Measurements from ENCODE around the gene EIF2D.

DNA sequence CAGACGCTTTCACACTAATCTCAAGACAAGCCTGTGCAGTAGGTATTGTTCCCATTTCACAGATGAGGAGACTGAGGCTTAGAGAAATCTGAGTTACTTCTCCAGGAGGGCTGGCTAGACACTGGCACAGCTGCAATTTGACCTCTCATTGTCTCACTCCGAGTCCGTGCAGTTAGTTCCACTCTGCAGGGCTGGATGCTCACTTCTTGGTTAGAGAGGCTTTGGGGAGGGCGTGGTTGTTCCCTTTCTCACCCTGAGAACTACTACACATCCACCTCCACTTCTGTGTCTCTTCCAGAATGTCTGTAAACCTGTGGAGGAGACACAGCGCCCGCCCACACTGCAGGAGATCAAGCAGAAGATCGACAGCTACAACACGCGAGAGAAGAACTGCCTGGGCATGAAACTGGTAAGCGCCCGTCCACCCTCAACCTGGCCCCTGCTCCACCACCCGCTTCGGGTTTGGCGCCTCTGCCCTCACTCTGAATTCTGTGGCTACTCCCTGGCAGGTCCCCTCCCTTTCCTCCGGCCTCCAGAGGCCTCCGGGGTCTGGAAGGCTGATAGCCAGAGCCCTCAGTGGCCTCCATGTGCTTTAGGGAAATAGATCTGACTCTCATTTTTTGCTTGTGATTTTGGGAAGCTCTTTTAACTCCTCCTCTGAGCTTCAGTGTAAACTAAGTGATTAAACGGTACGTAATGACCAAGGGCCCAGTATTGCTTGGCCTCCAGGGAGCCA is 29.1 kb downstream of the EIF2D start:
- TF ChIP-seq, protein P1, sequence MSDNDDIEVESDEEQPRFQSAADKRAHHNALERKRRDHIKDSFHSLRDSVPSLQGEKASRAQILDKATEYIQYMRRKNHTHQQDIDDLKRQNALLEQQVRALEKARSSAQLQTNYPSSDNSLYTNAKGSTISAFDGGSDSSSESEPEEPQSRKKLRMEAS (IDR thresholded peaks at IDR 0.05), result no peak
- TF ChIP-seq CREB1 (IDR thresholded peaks at IDR 0.05; ENCODE audit: low read depth) (no peak), RAD21 (IDR thresholded peaks at IDR 0.05; ENCODE audit: low read depth) (no peak), YY1 (IDR thresholded peaks at IDR 0.05; ENCODE audit: low read depth) (no peak), CEBPB (IDR thresholded peaks at IDR 0.05) (no peak), TAF1 (IDR thresholded peaks at IDR 0.05; ENCODE audit: low read depth) (no peak), EP300 (IDR thresholded peaks at IDR 0.05; ENCODE audit: borderline replicate concordance) (no peak)
- TF ChIP-seq, protein P2, sequence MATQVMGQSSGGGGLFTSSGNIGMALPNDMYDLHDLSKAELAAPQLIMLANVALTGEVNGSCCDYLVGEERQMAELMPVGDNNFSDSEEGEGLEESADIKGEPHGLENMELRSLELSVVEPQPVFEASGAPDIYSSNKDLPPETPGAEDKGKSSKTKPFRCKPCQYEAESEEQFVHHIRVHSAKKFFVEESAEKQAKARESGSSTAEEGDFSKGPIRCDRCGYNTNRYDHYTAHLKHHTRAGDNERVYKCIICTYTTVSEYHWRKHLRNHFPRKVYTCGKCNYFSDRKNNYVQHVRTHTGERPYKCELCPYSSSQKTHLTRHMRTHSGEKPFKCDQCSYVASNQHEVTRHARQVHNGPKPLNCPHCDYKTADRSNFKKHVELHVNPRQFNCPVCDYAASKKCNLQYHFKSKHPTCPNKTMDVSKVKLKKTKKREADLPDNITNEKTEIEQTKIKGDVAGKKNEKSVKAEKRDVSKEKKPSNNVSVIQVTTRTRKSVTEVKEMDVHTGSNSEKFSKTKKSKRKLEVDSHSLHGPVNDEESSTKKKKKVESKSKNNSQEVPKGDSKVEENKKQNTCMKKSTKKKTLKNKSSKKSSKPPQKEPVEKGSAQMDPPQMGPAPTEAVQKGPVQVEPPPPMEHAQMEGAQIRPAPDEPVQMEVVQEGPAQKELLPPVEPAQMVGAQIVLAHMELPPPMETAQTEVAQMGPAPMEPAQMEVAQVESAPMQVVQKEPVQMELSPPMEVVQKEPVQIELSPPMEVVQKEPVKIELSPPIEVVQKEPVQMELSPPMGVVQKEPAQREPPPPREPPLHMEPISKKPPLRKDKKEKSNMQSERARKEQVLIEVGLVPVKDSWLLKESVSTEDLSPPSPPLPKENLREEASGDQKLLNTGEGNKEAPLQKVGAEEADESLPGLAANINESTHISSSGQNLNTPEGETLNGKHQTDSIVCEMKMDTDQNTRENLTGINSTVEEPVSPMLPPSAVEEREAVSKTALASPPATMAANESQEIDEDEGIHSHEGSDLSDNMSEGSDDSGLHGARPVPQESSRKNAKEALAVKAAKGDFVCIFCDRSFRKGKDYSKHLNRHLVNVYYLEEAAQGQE (IDR thresholded peaks at IDR 0.05; ENCODE audit: low read depth), result no peak
